HG02571 (cell line): Measurements from ENCODE around the gene FADS3.

ENCODE experiments used
- ATAC-seq: cut with Tn5 transposase; IDR thresholded peaks from one replicate; pipeline ENCODE4 v1.9.1; 2021; ENCODE audit warnings: mild to moderate bottlenecking, moderate library complexity; ENCODE audit not compliant: unreplicated experiment

FADS3 gene

GRCh38 chr11:61839742-61840141 is 51.6 kb downstream of the FADS3 start:
- no peak for ATAC-seq

- no peak for ATAC-seq
These were observed 52.4 kb downstream of the FADS3 start for GRCh38 chr11:61838921-61839320.

GRCh38 chr11:61838501-61838900 is 52.8 kb downstream of the FADS3 start:
- no peak for ATAC-seq

GRCh38 chr11:61837411-61838005 is 53.8 kb downstream of the FADS3 start:
- ATAC-seq: no peak

- no peak for ATAC-seq
These were observed 55.2 kb downstream of the FADS3 start for GRCh38 chr11:61836193-61836592.

GRCh38 chr11:61834278-61835048 is 56.9 kb downstream of the FADS3 start:
- ATAC-seq: peak; percentile 85

GRCh38 chr11:61833926-61834277 is 57.4 kb downstream of the FADS3 start:
- no peak for ATAC-seq

- ATAC-seq: no peak
These were observed 57.9 kb downstream of the FADS3 start for GRCh38 chr11:61833471-61833870.

- ATAC-seq: no peak
These were observed 58.6 kb downstream of the FADS3 start for GRCh38 chr11:61832754-61833153.

GRCh38 chr11:61832207-61832606 is 59.1 kb downstream of the FADS3 start:
- no peak for ATAC-seq

GRCh38 chr11:61830237-61831105 is 60.9 kb downstream of the FADS3 start:
- no peak for ATAC-seq

GRCh38 chr11:61829806-61830205 is 61.5 kb downstream of the FADS3 start:
- ATAC-seq: no peak

GRCh38 chr11:61828629-61829407 is 62.5 kb downstream of the FADS3 start:
- ATAC-seq: peak; percentile 31

- peak; percentile 4 for ATAC-seq
These were observed 63.0 kb downstream of the FADS3 start for GRCh38 chr11:61828379-61828628.

- peak; percentile 71 for ATAC-seq
These were observed 63.6 kb downstream of the FADS3 start, which contains the start of gene FADS2 for GRCh38 chr11:61827571-61828378. TSS of gene FADS2 (plus strand) at chr11:61828300. CDS start at chr11:61828391, 91 bp downstream.

GRCh38 chr11:61826930-61827570 is 64.3 kb downstream of the FADS3 start:
- peak; percentile 6 for ATAC-seq
